NCI-H2029 (cell line): Measurements from ENCODE around the gene KPNA1.

Experiments
- DNase-seq: peaks from one replicate; lab custom pipeline; 2025; lab: John Stamatoyannopoulos, UW

KPNA1 gene

GRCh38 chr3:122514123-122515019 lies at the start of gene KPNA1:
Gene KPNA1, minus strand, starts transcription at chr3:122514939. Its CDS starts 18,374 bp downstream, at chr3:122496565.
- peak; percentile 86 for DNase-seq

- DNase-seq = peak; percentile 81
Observed at GRCh38 chr3:122564155-122564912, 49.6 kb upstream of the KPNA1 start, which contains the start of the genes DTX3L and PARP9. Gene DTX3L, plus strand, starts transcription at chr3:122564338. Its CDS starts 89 bp downstream, at chr3:122564427. Gene PARP9, minus strand, starts transcription at chr3:122564300. Its CDS starts 4,680 bp downstream, at chr3:122559620.

GRCh38 chr3:122563717-122564025 lies 48.9 kb upstream of the KPNA1 start:
- no peak for DNase-seq

GRCh38 chr3:122562923-122563716 lies 48.4 kb upstream of the KPNA1 start:
- no peak for DNase-seq

- DNase-seq = peak; percentile 67
Observed at GRCh38 chr3:122560680-122561079, 45.9 kb upstream of the KPNA1 start.

GRCh38 chr3:122559906-122560305 lies 45.2 kb upstream of the KPNA1 start:
- no peak for DNase-seq

- DNase-seq = no peak
Observed at GRCh38 chr3:122558605-122559004, 43.9 kb upstream of the KPNA1 start.

- DNase-seq = no peak
Observed at GRCh38 chr3:122557356-122557755, 42.6 kb upstream of the KPNA1 start.

DNA sequence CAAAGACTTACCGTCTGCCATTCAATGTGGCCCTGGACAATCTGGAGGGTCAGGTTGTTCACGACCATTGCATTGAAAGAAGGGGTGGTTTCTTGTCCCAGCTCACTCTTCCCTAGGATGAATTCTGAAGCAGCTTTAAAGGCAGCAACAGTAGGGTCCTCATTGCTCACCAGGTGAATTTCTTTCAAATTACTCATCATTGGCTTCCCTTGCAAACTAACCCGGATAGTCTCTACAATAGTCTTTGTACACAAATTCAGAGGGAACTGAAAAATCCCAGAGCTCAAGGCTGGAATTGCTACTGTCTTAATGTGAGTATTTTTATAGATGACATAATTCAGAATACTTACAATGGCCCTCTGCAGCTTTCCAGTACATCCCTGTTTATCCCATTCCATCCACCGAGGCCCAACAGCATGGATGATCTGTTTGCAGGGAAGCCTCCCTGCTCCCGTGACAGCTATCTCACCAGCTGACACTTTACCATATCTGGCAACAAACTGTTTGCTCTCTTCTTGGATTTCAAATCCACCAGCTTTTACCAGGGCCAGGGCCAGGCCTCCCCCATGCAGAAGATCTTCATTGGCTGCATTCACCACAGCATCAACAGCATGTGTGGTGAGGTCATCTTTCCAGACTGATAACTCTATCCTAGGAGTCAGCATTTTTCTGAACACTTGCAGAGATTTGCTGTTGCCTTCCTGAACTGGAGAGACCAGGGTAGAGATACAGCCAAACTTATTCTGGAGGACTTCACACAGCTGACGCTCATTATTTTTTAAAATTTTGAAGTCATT lies 40.7 kb upstream of the KPNA1 start:
- DNase-seq = no peak

- no peak for DNase-seq
Observed at GRCh38 chr3:122553171-122553570, 38.4 kb upstream of the KPNA1 start.

DNA sequence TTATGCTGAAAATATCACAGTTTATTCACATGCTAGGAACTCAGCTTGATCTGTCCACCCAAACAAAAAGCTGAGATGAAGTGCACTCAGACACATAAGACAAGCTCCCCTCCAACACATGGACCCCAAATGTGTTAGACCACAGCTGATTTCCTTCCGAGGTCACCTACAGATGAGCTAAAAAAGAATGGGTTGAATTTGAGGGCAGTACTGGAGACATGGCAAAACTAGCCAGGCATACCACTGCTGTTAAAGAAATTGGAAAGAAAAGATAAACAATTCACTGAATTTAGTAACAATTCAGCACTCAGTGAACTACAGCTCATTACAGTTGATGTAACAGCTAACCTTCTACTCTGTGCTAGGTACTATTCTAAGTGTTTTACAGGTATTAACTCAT lies 33.9 kb upstream of the KPNA1 start:
- no peak for DNase-seq

DNA sequence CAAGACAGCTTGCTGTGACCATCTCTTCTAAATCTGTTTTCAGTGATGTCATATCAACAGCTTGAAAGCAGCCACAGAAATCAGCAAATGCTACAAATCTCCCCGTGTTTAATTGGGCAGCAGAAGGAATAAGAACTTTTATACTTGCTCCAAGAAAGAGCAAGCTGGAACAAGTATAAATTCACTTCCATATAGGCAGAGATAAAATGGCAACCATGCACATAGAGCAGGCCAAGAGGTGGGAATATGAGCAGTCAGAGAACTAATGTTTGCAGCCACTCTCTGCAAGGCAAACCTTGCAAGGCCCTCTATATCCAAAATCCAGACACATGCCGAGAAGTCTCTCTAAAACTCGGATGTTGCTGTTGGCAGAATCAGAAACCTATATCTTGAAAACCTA lies 33.3 kb upstream of the KPNA1 start:
- DNase-seq = no peak

DNA sequence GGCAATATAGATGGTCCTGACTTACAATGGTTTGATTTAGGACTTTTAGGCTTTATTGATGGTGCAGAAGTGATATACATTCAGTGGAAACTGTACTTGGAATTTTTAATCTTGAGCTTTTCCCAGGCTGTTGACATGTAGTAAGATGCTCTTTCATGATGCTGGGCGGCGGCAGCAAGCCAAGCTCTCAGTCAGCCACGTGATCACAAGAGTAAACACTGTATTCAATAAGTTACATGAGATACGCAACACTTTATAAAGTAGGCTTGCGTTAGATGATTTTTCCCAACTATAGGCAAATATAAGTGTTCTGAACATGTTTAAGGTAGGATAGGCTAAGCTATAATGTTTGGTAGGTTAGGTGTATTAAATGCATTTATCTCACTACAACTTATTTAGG lies 31.4 kb upstream of the KPNA1 start:
- DNase-seq = no peak

- DNase-seq = no peak
Observed at GRCh38 chr3:122538956-122539490, 24.3 kb upstream of the KPNA1 start.

DNA sequence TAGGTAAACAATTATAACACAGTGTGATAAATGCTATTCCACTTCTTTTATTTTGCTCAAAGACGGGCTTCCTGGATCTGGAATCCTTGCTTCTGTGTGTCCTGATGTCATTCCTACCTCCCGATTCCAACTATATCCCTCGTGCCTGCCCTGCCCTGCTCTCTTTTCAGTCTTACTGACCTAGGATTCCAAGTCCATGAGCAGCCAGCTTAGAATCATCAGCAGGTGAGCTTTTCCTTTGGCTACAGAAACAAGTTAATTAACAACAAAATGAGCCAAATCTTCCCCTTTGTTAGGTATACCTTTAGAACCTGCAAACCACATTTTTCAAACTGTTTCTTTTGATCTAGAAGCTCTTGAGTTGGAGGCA lies 21.9 kb upstream of the KPNA1 start:
- no peak for DNase-seq

- no peak for DNase-seq
Observed at GRCh38 chr3:122535964-122536631, 21.4 kb upstream of the KPNA1 start.

- DNase-seq = no peak
Observed at GRCh38 chr3:122533931-122534334, 19.2 kb upstream of the KPNA1 start.

GRCh38 chr3:122533480-122533879 lies 18.7 kb upstream of the KPNA1 start:
- DNase-seq = no peak

DNA sequence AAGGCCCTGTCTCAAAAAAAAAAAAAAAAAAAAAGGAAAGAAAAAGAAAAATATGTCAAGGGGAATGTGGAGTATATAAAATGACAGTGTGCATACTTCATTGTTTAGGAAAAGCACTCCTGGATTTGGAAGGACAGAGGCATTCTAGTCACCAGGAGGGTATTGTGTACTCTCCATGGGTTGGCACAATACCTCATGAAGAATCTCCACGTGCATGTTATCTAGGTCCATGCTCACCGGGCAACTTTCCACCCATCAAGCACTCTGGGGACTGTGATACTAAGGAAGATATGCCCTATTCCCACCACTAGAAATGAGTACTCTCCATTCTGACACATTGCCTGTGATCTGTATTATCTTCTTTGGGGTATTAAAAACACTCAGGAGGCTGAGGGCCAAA lies 15.4 kb upstream of the KPNA1 start:
- DNase-seq = no peak

- DNase-seq = no peak
Observed at GRCh38 chr3:122523317-122523716, 8.6 kb upstream of the KPNA1 start.

GRCh38 chr3:122520861-122521260 lies 6.1 kb upstream of the KPNA1 start:
- no peak for DNase-seq
